ENCODE data around the gene INPP5D.
"Not testable (repeated sequence)": the region's sequence is repeated elsewhere in the genome, so short reads cannot be mapped to it uniquely, and the experiment has no call there.

The INPP5D gene

DNA sequence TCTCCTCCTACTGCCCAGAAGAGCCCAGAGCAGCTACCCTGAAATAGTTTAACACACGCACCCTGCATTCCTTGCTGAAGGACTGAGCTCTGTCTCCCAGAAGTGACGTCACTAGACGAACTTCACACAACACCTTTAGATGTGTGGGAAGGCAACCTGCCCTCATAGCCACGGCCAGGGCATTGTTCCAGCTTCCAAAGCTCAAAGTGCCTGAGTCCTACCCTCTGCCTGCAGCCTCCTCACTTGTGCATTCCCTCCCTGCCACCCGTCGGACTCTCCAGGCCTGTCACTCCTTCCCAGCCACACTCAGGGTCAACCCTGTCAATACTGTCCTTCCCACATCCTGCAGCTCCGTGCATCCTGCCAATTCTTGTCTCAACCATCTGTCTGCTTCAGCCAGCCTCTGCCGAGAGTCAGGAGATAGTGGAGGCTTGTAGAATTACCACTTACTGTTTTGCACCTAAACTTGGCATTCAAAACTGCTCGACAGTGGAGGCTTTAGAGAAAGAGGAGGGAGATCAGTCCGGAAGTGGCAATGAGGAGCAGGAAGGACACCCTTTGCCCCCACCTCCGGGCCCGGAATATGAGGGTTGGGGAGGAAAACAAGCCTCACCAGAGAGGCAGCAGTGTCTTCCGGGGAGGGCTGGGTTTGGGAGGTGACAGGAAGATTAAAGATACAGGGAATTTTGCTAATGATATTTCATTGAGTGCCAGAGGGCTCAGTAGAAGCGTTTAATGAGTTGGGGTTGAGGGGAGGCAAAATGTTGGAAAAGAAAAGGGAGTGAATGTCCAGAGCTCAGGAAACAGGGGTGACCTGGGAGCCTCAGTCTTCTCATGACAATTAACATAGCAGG, 119.1 kb downstream of the INPP5D start:
- no peak for DNase-seq (ENCODE audit: low read depth)

DNA sequence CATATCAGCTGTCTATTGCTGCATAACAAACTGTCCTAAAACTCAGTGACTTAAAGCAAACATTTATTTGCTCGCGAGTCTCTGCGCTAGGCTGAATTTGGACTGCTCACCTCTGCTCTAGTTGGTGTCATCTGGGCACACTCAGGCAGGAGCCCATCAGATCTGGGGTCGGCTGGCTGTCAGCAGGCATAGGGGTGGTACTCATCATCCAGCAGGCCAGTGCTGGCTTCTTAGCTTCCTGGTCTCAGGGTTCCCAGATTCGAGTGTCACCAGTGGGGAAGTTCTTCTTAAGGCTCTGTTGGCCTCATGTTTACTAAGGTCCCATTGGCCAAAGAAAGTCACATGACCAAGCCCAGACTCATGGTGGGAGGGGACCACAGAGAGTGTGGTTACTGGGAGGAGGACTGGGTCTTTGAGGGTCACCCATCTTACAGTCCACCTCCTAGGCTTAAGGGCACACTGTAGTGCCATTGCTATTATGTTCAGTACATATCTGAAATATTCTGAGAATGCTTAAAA, 119.8 kb downstream of the INPP5D start:
- DNase-seq (ENCODE audit: low read depth), result no peak

DNA sequence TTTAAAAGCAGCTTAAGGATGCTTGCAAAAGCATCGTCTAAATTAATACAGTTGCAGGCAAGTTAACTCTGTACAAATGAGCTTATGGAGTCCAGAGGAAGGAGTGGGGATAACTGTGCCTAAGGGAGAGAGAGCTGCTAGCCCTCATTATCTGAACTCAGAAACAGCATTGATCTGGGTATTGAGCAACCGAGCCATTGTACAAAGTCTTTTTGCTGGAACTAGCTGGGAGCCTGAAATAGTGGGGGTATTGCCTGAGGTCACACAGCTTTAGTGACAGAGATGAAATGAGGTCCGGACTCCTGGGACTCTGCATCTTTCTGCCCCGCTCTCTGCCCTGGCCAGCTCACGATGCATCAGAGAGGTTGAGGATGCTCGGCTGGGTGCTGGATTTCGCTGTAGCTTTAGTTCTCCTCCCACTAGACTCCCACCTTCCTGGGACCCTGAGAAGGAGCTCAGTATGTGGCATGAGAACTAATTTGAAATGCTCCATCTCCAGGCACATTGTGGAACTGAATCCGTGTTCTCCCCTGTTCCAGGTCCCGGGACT, 123.8 kb downstream of the INPP5D start:
- DNase-seq (ENCODE audit: low read depth), result no peak

DNA sequence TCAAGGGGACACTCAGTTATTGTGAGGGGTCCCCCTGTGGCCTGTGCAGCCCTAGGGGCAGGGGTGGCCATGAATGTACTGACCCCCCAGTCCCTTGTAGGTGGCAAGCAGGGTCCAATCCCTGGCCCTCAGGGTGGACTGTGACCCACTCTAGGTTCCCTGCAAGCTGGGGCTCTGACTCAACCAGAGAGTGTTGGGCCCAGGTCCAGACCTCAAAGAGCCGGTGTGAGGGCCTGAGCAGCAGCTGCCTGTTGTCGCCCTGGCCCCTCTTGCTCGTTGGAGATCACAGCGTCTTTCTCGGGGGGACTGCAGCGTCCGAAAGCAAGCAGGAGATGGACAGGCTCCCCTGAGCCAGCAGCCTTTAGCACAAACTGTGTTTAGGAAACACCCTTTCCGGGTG, 124.5 kb downstream of the INPP5D start:
- no peak for DNase-seq (ENCODE audit: low read depth)

GRCh38 chr2:233185330-233185729, 125.2 kb downstream of the INPP5D start:
- no peak for DNase-seq (ENCODE audit: low read depth)

DNA sequence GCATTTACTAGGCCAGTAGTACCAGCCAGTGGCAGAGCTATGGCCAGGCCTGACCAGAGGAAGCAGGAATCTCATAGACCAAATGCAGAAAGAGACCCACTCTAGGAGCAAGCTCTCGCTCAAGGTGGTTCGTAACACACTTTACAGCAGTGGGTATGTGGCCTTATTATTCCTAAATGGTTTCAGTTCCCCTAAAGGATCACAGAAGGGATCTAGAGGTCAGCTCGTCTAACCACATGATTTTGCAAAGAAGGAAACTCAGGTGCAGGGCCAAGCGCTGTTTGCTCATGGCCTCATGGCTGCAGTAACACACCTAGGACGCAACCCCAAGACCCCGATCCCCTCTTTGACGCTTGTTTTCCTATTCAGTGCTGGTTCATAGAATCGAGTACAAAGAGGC, 125.8 kb downstream of the INPP5D start:
- no peak for DNase-seq (ENCODE audit: low read depth)

DNA sequence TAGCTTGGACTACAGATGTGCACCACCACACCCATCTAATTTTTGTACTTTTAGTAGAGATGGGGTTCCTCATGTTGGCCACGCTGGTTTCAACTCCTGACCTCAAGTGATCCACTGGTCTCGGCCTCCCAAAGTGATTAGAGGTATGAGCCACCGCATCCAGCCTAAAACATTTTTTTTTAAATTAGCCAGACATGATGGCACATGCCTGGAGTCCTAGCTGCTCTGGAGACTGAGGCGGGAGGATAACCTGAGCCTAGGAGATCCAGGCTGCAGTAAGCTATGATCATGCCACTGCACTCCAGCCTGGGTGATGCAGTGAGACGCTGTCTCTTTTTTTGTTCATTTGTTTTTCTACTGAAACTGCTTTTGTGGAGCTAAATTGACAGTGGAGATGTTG, 126.7 kb downstream of the INPP5D start:
- DNase-seq (ENCODE audit: low read depth), result no peak

DNA sequence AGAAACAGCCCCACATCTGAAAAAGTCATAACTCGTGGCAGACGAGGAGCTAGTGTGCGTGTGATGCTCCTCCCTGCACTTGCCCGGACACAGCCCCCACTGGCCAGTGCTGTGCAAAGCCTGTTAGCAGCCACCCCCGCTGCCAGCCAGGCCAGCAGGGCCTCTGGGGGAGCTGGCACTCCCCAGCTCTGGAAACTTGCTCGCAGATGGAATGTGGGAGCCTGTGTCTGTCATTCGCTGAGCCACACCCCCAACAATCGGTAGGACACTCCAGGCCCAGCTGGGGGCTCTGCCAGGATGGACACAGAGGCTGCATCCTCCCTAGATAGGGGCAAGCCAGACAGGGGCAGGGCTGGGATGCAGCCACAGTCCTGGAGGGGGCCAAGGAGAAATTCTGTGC, 128.9 kb downstream of the INPP5D start:
- DNase-seq (ENCODE audit: low read depth), result no peak

GRCh38 chr2:233191016-233191415, 130.9 kb downstream of the INPP5D start:
- not testable (repeated sequence) for DNase-seq (ENCODE audit: low read depth)

DNA sequence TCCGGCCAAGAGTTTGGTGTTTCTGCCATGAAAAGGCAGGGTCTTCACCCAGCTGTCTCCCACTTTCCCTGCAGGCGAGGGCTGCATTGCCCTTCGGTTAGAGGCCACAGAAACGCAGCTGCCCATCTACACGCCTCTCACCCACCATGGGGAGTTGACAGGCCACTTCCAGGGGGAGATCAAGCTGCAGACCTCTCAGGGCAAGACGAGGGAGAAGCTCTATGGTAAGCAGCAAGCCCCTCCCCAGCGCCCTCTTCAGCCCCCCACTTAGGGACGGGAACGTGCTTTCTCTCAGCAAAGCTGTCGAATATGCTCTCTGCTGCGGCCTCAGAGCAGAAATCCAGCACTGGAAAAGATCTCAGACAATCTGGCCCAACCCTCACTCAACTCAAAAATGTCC, 133.6 kb downstream of the INPP5D start:
- DNase-seq (ENCODE audit: low read depth), result no peak

DNA sequence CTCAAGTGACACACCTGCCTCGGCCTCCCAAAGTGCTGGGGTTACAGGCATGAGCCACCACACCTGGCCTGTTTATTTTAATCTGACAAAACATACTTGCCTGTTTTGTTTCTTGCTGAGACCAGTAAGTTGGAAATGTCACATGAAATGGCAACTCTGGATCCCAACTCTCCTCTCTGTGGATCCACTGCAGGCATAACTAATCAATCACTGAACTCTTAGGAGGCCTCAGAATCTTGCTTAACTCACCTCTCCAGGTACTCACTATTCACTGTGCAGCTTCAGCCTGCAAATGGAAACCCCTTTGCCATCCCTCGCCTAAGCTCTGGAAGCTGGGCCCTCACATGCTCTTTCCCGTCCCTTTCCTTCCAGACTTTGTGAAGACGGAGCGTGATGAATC, 134.9 kb downstream of the INPP5D start:
- DNase-seq (ENCODE audit: low read depth), result no peak

DNA sequence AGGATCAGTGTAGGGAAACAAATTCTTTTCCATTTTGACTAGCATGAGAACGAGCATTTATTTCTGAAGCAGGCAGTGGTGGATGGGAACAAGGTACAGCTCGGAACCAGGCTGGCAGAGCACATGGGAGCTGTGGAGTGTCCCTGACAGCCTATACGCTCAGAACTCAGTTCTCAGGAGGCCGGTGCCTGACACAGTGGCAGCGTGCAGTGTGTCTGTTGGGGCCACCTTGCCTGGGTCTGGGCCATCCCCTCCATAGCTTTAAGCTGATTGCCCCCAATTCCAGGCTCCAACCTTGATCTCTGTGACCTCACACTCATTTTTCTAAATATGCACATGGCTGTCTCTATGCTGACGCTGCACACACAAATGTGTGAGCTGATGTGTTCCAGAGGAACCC, 136.9 kb downstream of the INPP5D start:
- DNase-seq (ENCODE audit: low read depth), result no peak

GRCh38 chr2:233198026-233198425, 137.9 kb downstream of the INPP5D start:
- no peak for DNase-seq (ENCODE audit: low read depth)

DNA sequence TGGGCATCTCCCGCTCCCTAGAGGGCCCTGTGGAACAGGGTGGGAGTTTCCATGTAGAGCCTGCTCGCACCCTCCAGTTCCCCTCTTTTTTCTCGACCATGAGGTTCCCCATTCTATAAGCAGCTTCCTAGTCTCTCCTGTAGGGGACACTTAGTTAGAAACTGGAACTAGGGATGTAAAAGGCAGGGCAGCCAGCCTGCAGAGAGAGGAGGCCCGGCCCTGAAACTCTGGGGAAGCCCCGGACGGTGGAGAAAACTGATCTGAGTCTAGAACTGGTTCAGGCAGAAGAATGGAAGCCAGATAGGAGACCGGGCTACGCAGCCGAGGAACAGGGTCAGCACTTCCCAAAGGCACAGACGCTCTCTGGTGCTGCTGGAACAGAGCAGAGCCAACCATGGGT, 139.7 kb downstream of the INPP5D start:
- no peak for DNase-seq (ENCODE audit: low read depth)

- DNase-seq (ENCODE audit: low read depth), result not testable (repeated sequence)
Observed at GRCh38 chr2:233200790-233201189, 140.6 kb downstream of the INPP5D start.

DNA sequence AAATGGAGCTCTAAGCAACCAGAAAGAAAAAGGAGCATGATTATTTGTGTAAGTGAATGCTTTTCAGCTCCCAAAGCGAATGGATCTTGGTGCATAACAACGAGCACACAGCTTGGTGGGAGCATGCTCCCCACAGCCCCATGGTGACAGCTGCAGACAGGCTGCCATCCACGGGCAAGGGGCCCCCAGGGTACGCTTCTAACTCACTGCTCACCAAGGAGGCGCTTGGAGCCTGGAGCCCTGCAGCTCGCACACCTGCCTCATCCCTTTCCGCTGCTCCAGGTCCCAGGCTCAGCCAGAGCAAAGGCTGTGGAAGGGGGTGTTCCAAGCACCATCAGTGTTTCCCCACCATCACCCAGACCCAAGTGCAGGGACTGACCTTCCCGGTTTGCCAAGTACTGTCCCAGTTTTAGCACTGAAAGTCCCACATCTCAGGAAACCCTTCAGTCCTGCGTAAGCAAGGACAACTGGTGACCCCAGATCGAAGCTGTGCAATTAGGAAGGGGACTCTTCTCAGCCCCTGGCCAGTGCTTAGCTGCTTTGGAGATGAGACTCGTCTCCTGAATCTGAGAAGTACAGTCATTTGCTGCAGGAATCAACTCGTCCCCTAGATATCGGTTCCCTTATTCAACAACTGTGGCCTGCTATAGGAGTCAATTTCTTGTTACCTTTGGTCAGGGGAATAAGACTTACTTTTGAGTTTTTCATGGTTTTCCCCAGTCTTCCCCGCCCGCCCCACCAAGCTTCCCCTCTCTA, 141.3 kb downstream of the INPP5D start:
- DNase-seq (ENCODE audit: low read depth), result no peak

GRCh38 chr2:233202531-233202944, 142.4 kb downstream of the INPP5D start:
- no peak for DNase-seq (ENCODE audit: low read depth)

DNA sequence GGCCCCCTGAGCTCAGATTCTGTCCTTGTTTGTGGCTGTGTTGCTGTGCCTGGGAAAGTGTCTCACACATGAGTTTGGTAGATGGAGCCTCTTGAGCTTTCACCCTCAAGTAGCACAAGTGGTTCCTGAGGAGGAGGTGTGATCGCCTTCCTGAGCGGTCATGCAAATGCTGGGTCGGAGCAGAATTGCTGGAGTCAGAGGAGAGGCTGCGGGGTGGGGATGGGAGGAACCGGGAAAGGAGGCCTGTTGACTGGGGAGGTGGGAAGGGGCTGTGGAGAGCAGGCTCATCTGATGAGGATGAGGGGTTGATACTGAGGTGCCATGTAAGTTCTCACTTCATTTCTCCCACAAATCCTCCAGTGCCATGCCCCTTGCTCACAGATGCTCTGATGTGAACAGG, 142.9 kb downstream of the INPP5D start:
- no peak for DNase-seq (ENCODE audit: low read depth)

DNA sequence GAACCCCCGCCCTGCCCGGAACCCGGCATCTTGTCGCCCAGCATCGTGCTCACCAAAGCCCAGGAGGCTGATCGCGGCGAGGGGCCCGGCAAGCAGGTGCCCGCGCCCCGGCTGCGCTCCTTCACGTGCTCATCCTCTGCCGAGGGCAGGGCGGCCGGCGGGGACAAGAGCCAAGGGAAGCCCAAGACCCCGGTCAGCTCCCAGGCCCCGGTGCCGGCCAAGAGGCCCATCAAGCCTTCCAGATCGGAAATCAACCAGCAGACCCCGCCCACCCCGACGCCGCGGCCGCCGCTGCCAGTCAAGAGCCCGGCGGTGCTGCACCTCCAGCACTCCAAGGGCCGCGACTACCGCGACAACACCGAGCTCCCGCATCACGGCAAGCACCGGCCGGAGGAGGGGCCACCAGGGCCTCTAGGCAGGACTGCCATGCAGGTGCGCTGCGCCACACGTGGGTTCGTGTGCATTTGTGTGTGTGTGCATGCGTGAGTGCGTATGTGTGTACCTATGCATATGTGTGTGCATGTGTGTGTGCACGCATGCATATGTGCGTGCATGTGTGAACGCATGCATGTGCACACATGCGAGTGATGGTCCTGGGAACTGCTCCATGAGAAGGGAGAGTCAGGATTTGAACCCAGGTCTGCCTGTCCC, 144.3 kb downstream of the INPP5D start:
- no peak for DNase-seq (ENCODE audit: low read depth)

- no peak for DNase-seq (ENCODE audit: low read depth)
Observed at GRCh38 chr2:233208382-233209116, 148.4 kb downstream of the INPP5D start.

- no peak for DNase-seq (ENCODE audit: low read depth)
Observed at GRCh38 chr2:233209117-233209532, 149.0 kb downstream of the INPP5D start.
